A549 treated with Hydrocortisone at 1 μM for 4 hours (cell line): ENCODE measurements around the gene KLRG1. TPM values are rescaled to one million over a fixed set of nuclear protein-coding genes. Genes with fewer than 3 reads are reported as not detected.

Experiments used
- total RNA-seq: library from RNA; stranded (reverse); fragments of 200-300 nt; extraction: Qiagen RNA extraction; gene quantifications from 5 replicates; pipeline ENCODE4 v1.2.3, GENCODE V29; 2022

Gene KLRG1
- total RNA-seq, result 1.1 to 2.5 TPM (median 1.2 TPM) in 5 replicates

GRCh38 chr12:8989413-8989812 is at the start of gene KLRG1:
Gene KLRG1, plus strand, starts transcription at chr12:8989546. Its CDS starts 90 bp downstream, at chr12:8989636.

GRCh38 chr12:8949342-8950220 is 39.8 kb upstream of the KLRG1 start, which contains the start of gene M6PR:
Gene M6PR, minus strand, starts transcription at chr12:8949645. Its CDS starts 3,241 bp downstream, at chr12:8946404.

Other genes with a start within 250 kb of the KLRG1 start
- not detected in 5 replicates for gene A2ML1, start 166.9 kb upstream of the KLRG1 start, total RNA-seq
- 7.2 to 10.4 TPM (median 9.9 TPM) in 5 replicates for gene PHC1, start 75.0 kb upstream of the KLRG1 start, total RNA-seq
- gene M6PR, start 39.9 kb upstream of the KLRG1 start, total RNA-seq, result 140 to 171 TPM (median 145 TPM) in 5 replicates
- gene A2M, start 126.4 kb downstream of the KLRG1 start, total RNA-seq, result 0.13 to 0.29 TPM (median 0.14 TPM) in 4 of 5 replicates, not detected in the other
- not detected in 5 replicates for gene PZP, start 218.8 kb downstream of the KLRG1 start, total RNA-seq